Neural cell (in vitro differentiated cells): ENCODE data around the gene PAX2. TPM values are rescaled to one million over a fixed set of nuclear protein-coding genes. Genes with fewer than 3 reads are reported as not detected.

Source experiments
- H2AFZ ChIP-seq: fragments of 200-600, 300-800 bp; sonication (generic), shearing (Covaris generic); 2 replicates; pipeline ENCODE4 v1.6.0; 2014; ENCODE audit warnings: low read depth, mild to moderate bottlenecking, antibody characterized with exemption, low read length, moderate library complexity
- H3F3A ChIP-seq: fragments of 200-600 bp; shearing (Covaris generic); 2 replicates; pipeline ENCODE4 v1.6.1; 2016; ENCODE audit warnings: mild to moderate bottlenecking, moderate library complexity, mixed read lengths, antibody characterized with exemption, low read length; ENCODE audit not compliant: insufficient read depth, poor library complexity, severe bottlenecking
- H3K27ac ChIP-seq: fragments of 200-600, 300-800 bp; sonication (generic), shearing (Covaris generic); 2 replicates; pipeline ENCODE4 v1.5.1; 2014; ENCODE audit warnings: mild to moderate bottlenecking, low read length, moderate library complexity
- H3K27me3 ChIP-seq: fragments of 300-800, 200-600 bp; sonication (generic), shearing (Covaris generic); 2 replicates; pipeline ENCODE4 v1.6.0; 2014; ENCODE audit warnings: mild to moderate bottlenecking, low read depth, low read length, moderate library complexity; ENCODE audit not compliant: insufficient read depth
- H3K36me3 ChIP-seq: fragments of 300-800, 200-600 bp; sonication (generic), shearing (Covaris generic); 2 replicates; pipeline ENCODE4 v1.5.1; 2014; ENCODE audit warnings: mild to moderate bottlenecking, antibody characterized with exemption, low read length, moderate library complexity; ENCODE audit not compliant: insufficient read depth
- H3K4me2 ChIP-seq: fragments of 300-800, 200-600 bp; sonication (generic), shearing (Covaris generic); 2 replicates; pipeline ENCODE4 v1.6.0; 2014; ENCODE audit warnings: mild to moderate bottlenecking, low read length
- H3K4me3 ChIP-seq: fragments of 300-800, 200-600 bp; sonication (generic), shearing (Covaris generic); 2 replicates; pipeline ENCODE4 v1.5.1; 2014; ENCODE audit warnings: mild to moderate bottlenecking, low read length, moderate library complexity
- H3K79me2 ChIP-seq: fragments of 200-600 bp; shearing (Covaris generic); replicated peaks from 2 replicates; pipeline ENCODE4 v1.6.0; 2014; ENCODE audit warnings: mild to moderate bottlenecking, low read length, moderate library complexity; ENCODE audit not compliant: insufficient read depth
- H3K9ac ChIP-seq: fragments of 300-800, 200-600 bp; sonication (generic), shearing (Covaris generic); 2 replicates; pipeline ENCODE4 v1.6.1; 2016; ENCODE audit warnings: mild to moderate bottlenecking, low read length, mixed read lengths
- H3K9me2 ChIP-seq: fragments of 200-600 bp; shearing (Covaris generic); 2 replicates; pipeline ENCODE4 v1.6.1; 2016; ENCODE audit warnings: mild to moderate bottlenecking, low read length, mixed read lengths; ENCODE audit not compliant: insufficient read depth
- H3K9me3 ChIP-seq: fragments of 200-600, 300-800 bp; sonication (generic), shearing (Covaris generic); 2 replicates; pipeline ENCODE4 v1.6.1; 2016; ENCODE audit warnings: mild to moderate bottlenecking, mixed run types, low read length, moderate library complexity, mixed read lengths
- H4K20me1 ChIP-seq: fragments of 200-600 bp; shearing (Covaris generic); 2 replicates; pipeline ENCODE4 v1.6.1; 2016; ENCODE audit warnings: mild to moderate bottlenecking, mixed run types; ENCODE audit not compliant: insufficient read depth
- CTCF ChIP-seq: fragments of 450-650 bp; IDR thresholded peaks from 2 replicates; pipeline ENCODE4 v1.5.1; 2014; ENCODE audit warnings: antibody characterized with exemption, mild to moderate bottlenecking, moderate library complexity; ENCODE audit not compliant: poor library complexity, severe bottlenecking
- EP300 ChIP-seq: fragments of 450-650 bp; conservative IDR thresholded peaks from 2 replicates; pipeline ENCODE4 v1.6.1; 2014; ENCODE audit warnings: antibody characterized with exemption, mild to moderate bottlenecking, moderate library complexity; ENCODE audit not compliant: poor library complexity, severe bottlenecking
- EZH2 ChIP-seq: fragments of 200-600, 300-800 bp; shearing (Covaris generic), sonication (generic); IDR thresholded peaks from 2 replicates; pipeline ENCODE4 v1.6.1; 2014; ENCODE audit warnings: antibody characterized with exemption, low read length, borderline replicate concordance, mild to moderate bottlenecking; ENCODE audit not compliant: insufficient read depth, poor library complexity, severe bottlenecking
- MXI1 ChIP-seq: fragments of 450-650 bp; conservative IDR thresholded peaks from 2 replicates; pipeline ENCODE4 v1.6.1; 2014; ENCODE audit warnings: antibody characterized with exemption, mild to moderate bottlenecking; ENCODE audit not compliant: poor library complexity, severe bottlenecking
- POLR2AphosphoS5 ChIP-seq: IDR thresholded peaks from 2 replicates; pipeline ENCODE4 v1.6.1; 2012
- RAD21 ChIP-seq: fragments of 450-650 bp; conservative IDR thresholded peaks from 2 replicates; pipeline ENCODE4 v1.6.1; 2014; ENCODE audit warnings: antibody characterized with exemption, mild to moderate bottlenecking, moderate library complexity
- REST ChIP-seq: IDR thresholded peaks from 2 replicates; pipeline ENCODE4 v1.6.1; 2012; ENCODE audit warnings: borderline replicate concordance
- SMC3 ChIP-seq: fragments of 450-650 bp; conservative IDR thresholded peaks from 2 replicates; pipeline ENCODE4 v1.6.1; 2014; ENCODE audit warnings: antibody characterized with exemption, mild to moderate bottlenecking, moderate library complexity; ENCODE audit not compliant: poor library complexity
- TAF1 ChIP-seq: IDR thresholded peaks from 2 replicates; pipeline ENCODE4 v1.6.1; 2012; ENCODE audit warnings: low read depth
- polyA plus RNA-seq: library from polyadenylated mRNA; depleted of rRNA; stranded (reverse); fragments of >200 nt; gene quantifications from 2 replicates; pipeline ENCODE4 v1.2.3, GENCODE V29; 2014

The PAX2 gene
- polyA plus RNA-seq, 1 donor from 2014 or later = not detected

DNA sequence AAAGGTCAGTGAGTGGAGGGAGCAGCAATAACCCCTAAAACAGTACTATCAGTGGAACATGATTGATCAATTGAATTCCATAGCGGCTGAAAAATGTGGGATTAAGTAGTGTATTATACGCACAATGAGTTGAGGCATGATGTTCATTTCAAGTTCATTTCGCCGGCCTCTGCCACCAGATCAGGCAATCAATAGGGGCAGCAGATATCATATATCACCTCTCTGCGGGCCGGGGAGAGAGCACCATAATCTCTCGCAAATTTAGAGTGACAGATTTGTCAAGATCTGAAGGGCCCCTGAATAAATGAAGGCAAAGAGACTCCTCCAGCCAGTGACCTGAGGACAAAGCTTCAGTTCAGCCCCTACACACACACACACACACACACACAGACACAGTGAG, 58.5 kb downstream of the PAX2 start:
- Histone ChIP-seq H3K9ac (no peak overlapping the region), H4K20me1 (no peaks in the 10 kb centered on the region), H3K27ac (no peak overlapping the region), H3K36me3 (no peaks in the 10 kb centered on the region), H3K9me3 (no peaks in the 10 kb centered on the region), H3K4me3 (no peak overlapping the region), H3K27me3 (peaks cover 15% of the 10 kb centered on the region), H3K79me2 (no peaks in the 10 kb centered on the region), H3K9me2 (no peaks in the 10 kb centered on the region), H3K4me2 (no peak overlapping the region), H3F3A (no peaks in the 10 kb centered on the region), H2AFZ (no peak overlapping the region)
- TF ChIP-seq TAF1 = no peak
- TF ChIP-seq CTCF = no peak
- TF ChIP-seq POLR2AphosphoS5 = no peak
- TF ChIP-seq EZH2 = no peak
- no peak for TF ChIP-seq EP300
- TF ChIP-seq MXI1 = no peak

DNA sequence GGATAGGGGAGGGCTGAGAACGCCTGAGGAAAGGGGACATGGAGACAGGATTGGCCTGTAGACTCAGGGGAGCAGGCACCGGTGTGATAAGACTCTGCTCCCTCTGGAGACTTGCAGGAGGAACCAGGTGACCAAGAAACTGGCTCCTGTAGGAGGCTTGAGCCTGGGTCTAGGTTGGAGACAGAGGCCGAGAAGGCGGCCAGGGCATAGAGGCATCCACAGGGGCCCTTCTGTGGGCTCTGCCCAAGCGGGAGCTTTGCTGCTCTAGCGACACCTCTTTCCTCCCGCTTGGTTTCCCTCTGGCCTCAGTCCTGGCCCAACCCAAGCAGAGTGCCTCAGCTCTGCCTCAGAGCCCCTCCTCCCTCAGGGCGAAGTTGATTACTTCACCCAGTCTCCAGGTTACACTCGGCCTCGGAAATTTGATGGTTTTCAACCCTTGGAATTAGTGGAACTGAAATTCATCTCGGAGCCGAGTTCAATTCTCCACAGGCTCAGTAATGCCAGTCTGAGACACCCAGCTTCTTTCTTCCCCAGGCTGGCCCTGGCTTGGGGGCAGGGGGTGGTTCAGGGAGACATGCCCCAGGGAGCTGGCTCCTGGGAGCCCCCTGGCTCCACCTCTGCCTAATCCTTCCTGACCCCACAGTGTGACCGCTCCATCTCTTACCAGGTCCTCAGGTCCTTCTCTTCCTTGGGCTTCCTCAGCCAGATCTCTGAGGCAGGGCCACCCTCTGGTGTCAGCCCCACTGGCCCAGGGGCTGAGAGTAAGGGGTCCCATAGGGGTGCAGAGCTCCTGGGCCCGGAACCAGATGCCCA, 60.4 kb downstream of the PAX2 start:
- Histone ChIP-seq H3K27ac (no peak overlapping the region), H3F3A (no peaks in the 10 kb centered on the region), H3K9me2 (no peaks in the 10 kb centered on the region), H3K4me2 (no peak overlapping the region), H4K20me1 (no peaks in the 10 kb centered on the region), H2AFZ (no peak overlapping the region), H3K36me3 (no peaks in the 10 kb centered on the region), H3K79me2 (no peaks in the 10 kb centered on the region), H3K9me3 (no peaks in the 10 kb centered on the region), H3K9ac (no peak overlapping the region), H3K4me3 (no peak overlapping the region), H3K27me3 (peaks cover 15% of the 10 kb centered on the region)
- TF ChIP-seq TAF1 (no peak), CTCF (no peak), POLR2AphosphoS5 (no peak), EZH2 (no peak), RAD21 (no peak), MXI1 (no peak), SMC3 (no peak), EP300 (no peak), REST (no peak)
